ENCODE data around the gene FN1.

Gene FN1

GRCh38 chr2:215435870-215436704 lies at the start of gene FN1:
Gene FN1, minus strand, starts transcription at chr2:215436068. Its CDS starts 266 bp downstream, at chr2:215435802.
- peak within 1 kb of the TSS; percentile 85 for H3K4me3 ChIP-seq (ENCODE audit: low read length)
- no peak for TF ChIP-seq CTCF (conservative IDR thresholded peaks at IDR 0.05; ENCODE audit: low read depth, low read length)
- peak; percentile 48 for DNase-seq (ENCODE audit: low read depth)

GRCh38 chr2:215485032-215485431 lies 49.2 kb upstream of the FN1 start:
- no peak for TF ChIP-seq CTCF (conservative IDR thresholded peaks at IDR 0.05; ENCODE audit: low read depth, low read length)
- DNase-seq (ENCODE audit: low read depth) = no peak
- no peak overlapping the region for H3K4me3 ChIP-seq (ENCODE audit: low read length)

- no peak for TF ChIP-seq CTCF (conservative IDR thresholded peaks at IDR 0.05; ENCODE audit: low read depth, low read length)
- DNase-seq (ENCODE audit: low read depth) = no peak
- H3K4me3 ChIP-seq (ENCODE audit: low read length) = no peak overlapping the region
Measured at GRCh38 chr2:215484570-215484969, 48.7 kb upstream of the FN1 start.

GRCh38 chr2:215483431-215483830 lies 47.6 kb upstream of the FN1 start:
- no peak for TF ChIP-seq CTCF (conservative IDR thresholded peaks at IDR 0.05; ENCODE audit: low read depth, low read length)

GRCh38 chr2:215479536-215480240 lies 43.8 kb upstream of the FN1 start:
- no peak for TF ChIP-seq CTCF (conservative IDR thresholded peaks at IDR 0.05; ENCODE audit: low read depth, low read length)
- H3K4me3 ChIP-seq (ENCODE audit: low read length) = no peak overlapping the region
- DNase-seq (ENCODE audit: low read depth) = no peak

More at GRCh38 chr2:215483431-215483830, 47.6 kb upstream of the FN1 start:
- no peak for DNase-seq (ENCODE audit: low read depth)
- H3K4me3 ChIP-seq (ENCODE audit: low read length) = no peak overlapping the region

- TF ChIP-seq CTCF (conservative IDR thresholded peaks at IDR 0.05; ENCODE audit: low read depth, low read length) = no peak
- DNase-seq (ENCODE audit: low read depth) = no peak
- H3K4me3 ChIP-seq (ENCODE audit: low read length) = no peak overlapping the region
Measured at GRCh38 chr2:215479121-215479520, 43.3 kb upstream of the FN1 start.
